DOHH2 (cell line): ENCODE results near the gene IRF1.
A peak's percentile ranks its signal among the peaks of the same experiment; 100 is the strongest.

Source experiments
- CTCF ChIP-seq: fragments of 200-600 bp; sonication (generic); IDR thresholded peaks from one replicate; pipeline ENCODE4 v1.5.1; 2014; ENCODE audit warnings: antibody characterized with exemption, mild to moderate bottlenecking, low read depth, low read length; ENCODE audit not compliant: poor library complexity, severe bottlenecking
- EZH2phosphoT487 ChIP-seq: fragments of 200-600 bp; sonication (generic); IDR thresholded peaks from 2 replicates; pipeline ENCODE4 v1.6.1; 2017; ENCODE audit warnings: borderline replicate concordance, mild to moderate bottlenecking, antibody characterized with exemption, low read length, moderate library complexity, mixed read lengths

DNA sequence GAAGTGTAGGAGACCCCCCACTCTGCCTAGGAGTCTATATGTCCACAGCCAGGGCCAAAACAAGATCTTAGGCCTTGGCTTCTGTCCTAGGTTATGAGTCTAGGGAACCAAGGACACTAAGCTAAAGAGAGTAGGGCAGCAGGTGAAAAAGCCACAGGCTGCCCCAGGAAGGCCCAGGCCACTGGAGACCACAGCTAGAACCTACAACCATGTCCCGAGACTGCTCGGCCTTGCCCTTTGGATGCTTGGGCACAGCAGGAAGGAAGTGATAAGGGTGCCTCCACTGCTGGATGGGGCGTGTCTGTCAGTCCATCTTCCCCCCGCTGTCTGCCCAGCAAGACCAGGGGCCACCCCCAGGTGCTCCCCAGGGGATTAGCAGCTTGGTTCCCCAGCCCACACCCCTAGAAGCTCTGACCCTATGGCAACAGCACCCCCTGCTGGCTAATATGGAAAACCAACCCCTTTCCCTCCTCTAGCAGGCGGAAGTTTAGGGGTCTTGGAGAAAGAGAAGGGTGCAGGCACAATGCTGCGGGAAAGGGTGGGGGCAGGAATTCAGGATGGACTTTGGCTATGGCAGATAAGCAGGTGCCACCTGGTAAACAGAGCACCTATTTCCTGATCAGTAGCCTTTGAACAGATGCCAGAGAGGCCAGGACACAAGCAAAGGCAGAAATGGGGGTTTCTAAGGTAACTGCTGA, 10.5 kb upstream of the IRF1 start:
- TF ChIP-seq CTCF (peak; percentile 95), EZH2phosphoT487 (no peak)
